ENCODE results near the gene PAQR4.

- no peak for TF ChIP-seq CTCF (IDR thresholded peaks at IDR 0.05; ENCODE audit: poor library complexity, severe bottlenecking)
- TF ChIP-seq EP300 (conservative IDR thresholded peaks at IDR 0.05; ENCODE audit: poor library complexity, severe bottlenecking), result no peak
- no peak for TF ChIP-seq EZH2 (IDR thresholded peaks at IDR 0.05; ENCODE audit: borderline replicate concordance, insufficient read depth, low read length, poor library complexity, severe bottlenecking)
- TF ChIP-seq POLR2AphosphoS5 (IDR thresholded peaks at IDR 0.05), result no peak
- no peak for TF ChIP-seq MXI1 (conservative IDR thresholded peaks at IDR 0.05; ENCODE audit: poor library complexity, severe bottlenecking)
These were observed 16.5 kb upstream of the PAQR4 start for GRCh38 chr16:2952679-2953078.
